ENCODE data around the gene SLC30A1. TPM values are rescaled to one million over a fixed set of nuclear protein-coding genes. Genes with fewer than 3 reads are reported as not detected.

Gene SLC30A1
- total and polyA plus RNA-seq, 2 of the 13 experiments (the other 11 are each of a cell fraction or from before 2014, with no cell fraction given), result 5.9 to 24.4 TPM

- no peak for TF ChIP-seq NONO (IDR thresholded peaks at IDR 0.05)
- 0 out of 2 replicates have a peak, but pooled peaks have one; percentile 4 for TF ChIP-seq NONO (CRISPR knock-in tag; conservative IDR thresholded peaks at IDR 0.05)
- TF ChIP-seq ZNF816 (CRISPR knock-in tag; IDR thresholded peaks at IDR 0.05; ENCODE audit: borderline replicate concordance), result 0 out of 2 replicates have a peak, but pooled peaks have one; percentile 6
- TF ChIP-seq FOXK1 (CRISPR knock-in tag; IDR thresholded peaks at IDR 0.05; ENCODE audit: borderline replicate concordance, low read depth), result no peak
- TF ChIP-seq MBD4 (IDR thresholded peaks at IDR 0.05; ENCODE audit: borderline replicate concordance, low read length), result no peak
- TF ChIP-seq TBL1XR1 (IDR thresholded peaks at IDR 0.05; ENCODE audit: borderline replicate concordance, low read length, partially characterized antibody), result no peak
- TF ChIP-seq, protein P1, sequence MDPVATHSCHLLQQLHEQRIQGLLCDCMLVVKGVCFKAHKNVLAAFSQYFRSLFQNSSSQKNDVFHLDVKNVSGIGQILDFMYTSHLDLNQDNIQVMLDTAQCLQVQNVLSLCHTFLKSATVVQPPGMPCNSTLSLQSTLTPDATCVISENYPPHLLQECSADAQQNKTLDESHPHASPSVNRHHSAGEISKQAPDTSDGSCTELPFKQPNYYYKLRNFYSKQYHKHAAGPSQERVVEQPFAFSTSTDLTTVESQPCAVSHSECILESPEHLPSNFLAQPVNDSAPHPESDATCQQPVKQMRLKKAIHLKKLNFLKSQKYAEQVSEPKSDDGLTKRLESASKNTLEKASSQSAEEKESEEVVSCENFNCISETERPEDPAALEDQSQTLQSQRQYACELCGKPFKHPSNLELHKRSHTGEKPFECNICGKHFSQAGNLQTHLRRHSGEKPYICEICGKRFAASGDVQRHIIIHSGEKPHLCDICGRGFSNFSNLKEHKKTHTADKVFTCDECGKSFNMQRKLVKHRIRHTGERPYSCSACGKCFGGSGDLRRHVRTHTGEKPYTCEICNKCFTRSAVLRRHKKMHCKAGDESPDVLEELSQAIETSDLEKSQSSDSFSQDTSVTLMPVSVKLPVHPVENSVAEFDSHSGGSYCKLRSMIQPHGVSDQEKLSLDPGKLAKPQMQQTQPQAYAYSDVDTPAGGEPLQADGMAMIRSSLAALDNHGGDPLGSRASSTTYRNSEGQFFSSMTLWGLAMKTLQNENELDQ (CRISPR knock-in tag; IDR thresholded peaks at IDR 0.05; ENCODE audit: borderline replicate concordance), result no peak
- TF ChIP-seq SMARCC2 (IDR thresholded peaks at IDR 0.05), result no peak
- no peak for TF ChIP-seq ZNF670 (CRISPR knock-in tag; IDR thresholded peaks at IDR 0.05; ENCODE audit: borderline replicate concordance)
- no peak for TF ChIP-seq KAT2B (IDR thresholded peaks at IDR 0.05; ENCODE audit: borderline replicate concordance, low read depth, low read length)
- no peak for TF ChIP-seq ZNF792 (CRISPR knock-in tag; IDR thresholded peaks at IDR 0.05)
- TF ChIP-seq, protein P2, sequence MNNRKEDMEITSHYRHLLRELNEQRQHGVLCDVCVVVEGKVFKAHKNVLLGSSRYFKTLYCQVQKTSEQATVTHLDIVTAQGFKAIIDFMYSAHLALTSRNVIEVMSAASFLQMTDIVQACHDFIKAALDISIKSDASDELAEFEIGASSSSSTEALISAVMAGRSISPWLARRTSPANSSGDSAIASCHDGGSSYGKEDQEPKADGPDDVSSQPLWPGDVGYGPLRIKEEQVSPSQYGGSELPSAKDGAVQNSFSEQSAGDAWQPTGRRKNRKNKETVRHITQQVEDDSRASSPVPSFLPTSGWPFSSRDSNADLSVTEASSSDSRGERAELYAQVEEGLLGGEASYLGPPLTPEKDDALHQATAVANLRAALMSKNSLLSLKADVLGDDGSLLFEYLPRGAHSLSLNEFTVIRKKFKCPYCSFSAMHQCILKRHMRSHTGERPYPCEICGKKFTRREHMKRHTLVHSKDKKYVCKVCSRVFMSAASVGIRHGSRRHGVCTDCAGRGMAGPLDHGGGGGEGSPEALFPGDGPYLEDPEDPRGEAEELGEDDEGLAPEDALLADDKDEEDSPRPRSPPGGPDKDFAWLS (CRISPR knock-in tag; IDR thresholded peaks at IDR 0.05; ENCODE audit: borderline replicate concordance), result no peak
- TF ChIP-seq ZNF850 (CRISPR knock-in tag; conservative IDR thresholded peaks at IDR 0.05), result no peak
- TF ChIP-seq ZNF292 (CRISPR knock-in tag; IDR thresholded peaks at IDR 0.05; ENCODE audit: borderline replicate concordance, low read depth), result no peak
- no peak for TF ChIP-seq ZNF484 (CRISPR knock-in tag; IDR thresholded peaks at IDR 0.05; ENCODE audit: borderline replicate concordance, low read depth)
- no peak; the same call in 1 of the 2 replicates for TF ChIP-seq ZNF280D (CRISPR knock-in tag; IDR thresholded peaks at IDR 0.05)
- TF ChIP-seq ZNF331 (CRISPR knock-in tag; IDR thresholded peaks at IDR 0.05), result no peak
- peak; percentile 81; the same call in 1 of the 2 replicates for TF ChIP-seq RFXAP (CRISPR knock-in tag; IDR thresholded peaks at IDR 0.05; ENCODE audit: borderline replicate concordance)
- TF ChIP-seq CREBL2 (CRISPR knock-in tag; IDR thresholded peaks at IDR 0.05; ENCODE audit: borderline replicate concordance), result no peak
- no peak for TF ChIP-seq HHEX (CRISPR knock-in tag; IDR thresholded peaks at IDR 0.05)
- TF ChIP-seq ARNTL (CRISPR knock-in tag; IDR thresholded peaks at IDR 0.05), result peak; percentile 99
- no peak for TF ChIP-seq PHB2 (IDR thresholded peaks at IDR 0.05; ENCODE audit: partially characterized antibody)
- TF ChIP-seq SMAD1 (CRISPR knock-in tag; IDR thresholded peaks at IDR 0.05; ENCODE audit: borderline replicate concordance, low read depth), result peak; percentile 39; the same call in 1 of the 2 replicates
Measured at GRCh38 chr1:211578640-211579439, at the start of gene SLC30A1 (continued).

All from HepG2 (cell line).